MM.1S (cell line): Measurements from ENCODE around the gene CLEC7A.

ENCODE experiments used
- DNase-seq: peaks from one replicate; pipeline ENCODE4 v3.0.0-alpha.2; 2015
- H2AFZ ChIP-seq: fragments of 300-600 bp; sonication (generic); 2 replicates; pipeline ENCODE4 v1.6.0; 2016; ENCODE audit warnings: antibody characterized with exemption, low read length
- H3F3A ChIP-seq: fragments of 300-600 bp; sonication (generic); 2 replicates; pipeline ENCODE4 v1.6.1; 2016; ENCODE audit warnings: mild to moderate bottlenecking, antibody characterized with exemption, low read length, moderate library complexity, mixed read lengths; ENCODE audit not compliant: insufficient read depth
- H3K27ac ChIP-seq: fragments of 300-600 bp; sonication (generic); 2 replicates; pipeline ENCODE4 v1.5.1; 2016; ENCODE audit warnings: mild to moderate bottlenecking, low read length
- H3K27me3 ChIP-seq: fragments of 300-600 bp; sonication (generic); replicated peaks from 2 replicates; pipeline ENCODE4 v1.6.0; 2016; ENCODE audit warnings: low read length; ENCODE audit not compliant: insufficient read depth
- H3K36me3 ChIP-seq: fragments of 300-600 bp; sonication (generic); replicated peaks from 2 replicates; pipeline ENCODE4 v1.6.1; 2016; ENCODE audit warnings: mild to moderate bottlenecking, low read length, mixed read lengths; ENCODE audit not compliant: insufficient read depth
- H3K4me1 ChIP-seq: fragments of 300-600 bp; sonication (generic); 2 replicates; pipeline ENCODE4 v1.6.1; 2016; ENCODE audit warnings: low read length, mixed read lengths
- H3K4me2 ChIP-seq: fragments of 300-600 bp; sonication (generic); 2 replicates; pipeline ENCODE4 v1.6.0; 2016; ENCODE audit warnings: low read depth, low read length
- H3K4me3 ChIP-seq: fragments of 300-600 bp; sonication (generic); 2 replicates; pipeline ENCODE4 v1.5.1; 2016; ENCODE audit warnings: low read length, mixed read lengths
- H3K79me2 ChIP-seq: fragments of 300-600 bp; sonication (generic); 2 replicates; pipeline ENCODE4 v1.6.1; 2016; ENCODE audit warnings: mixed run types, low read length, mixed read lengths
- H3K9ac ChIP-seq: fragments of 300-600 bp; sonication (generic); 2 replicates; pipeline ENCODE4 v1.6.1; 2016; ENCODE audit warnings: low read length, mixed read lengths
- H3K9me2 ChIP-seq: fragments of 300-600 bp; sonication (generic); replicated peaks from 2 replicates; pipeline ENCODE4 v1.6.1; 2016; ENCODE audit warnings: mild to moderate bottlenecking, low read length, mixed read lengths; ENCODE audit not compliant: insufficient read depth
- H3K9me3 ChIP-seq: fragments of 300-600 bp; sonication (generic); replicated peaks from 2 replicates; pipeline ENCODE4 v1.6.1; 2016; ENCODE audit warnings: mild to moderate bottlenecking, low read length, mixed read lengths; ENCODE audit not compliant: insufficient read depth
- H4K20me1 ChIP-seq: fragments of 300-600 bp; sonication (generic); 2 replicates; pipeline ENCODE4 v1.6.1; 2016; ENCODE audit warnings: mild to moderate bottlenecking, low read length, moderate library complexity, mixed read lengths; ENCODE audit not compliant: insufficient read depth
- EZH2 ChIP-seq: fragments of 300-600 bp; sonication (generic); optimal IDR thresholded peaks from 2 replicates; pipeline ENCODE3; 2017; ENCODE audit warnings: low read depth, mild to moderate bottlenecking, antibody characterized with exemption, low read length, mixed read lengths
- EZH2phosphoT487 ChIP-seq: fragments of 300-600 bp; sonication (generic); IDR thresholded peaks from 2 replicates; pipeline ENCODE4 v1.6.1; 2018; ENCODE audit warnings: antibody characterized with exemption, low read length
- TF ChIP-seq, protein P1 (sequence below): fragments of 300-600 bp; sonication (generic); IDR thresholded peaks from 2 replicates; pipeline ENCODE4 v1.5.1; 2016; ENCODE audit warnings: antibody characterized with exemption, low read length, mixed read lengths

Gene CLEC7A

DNA sequence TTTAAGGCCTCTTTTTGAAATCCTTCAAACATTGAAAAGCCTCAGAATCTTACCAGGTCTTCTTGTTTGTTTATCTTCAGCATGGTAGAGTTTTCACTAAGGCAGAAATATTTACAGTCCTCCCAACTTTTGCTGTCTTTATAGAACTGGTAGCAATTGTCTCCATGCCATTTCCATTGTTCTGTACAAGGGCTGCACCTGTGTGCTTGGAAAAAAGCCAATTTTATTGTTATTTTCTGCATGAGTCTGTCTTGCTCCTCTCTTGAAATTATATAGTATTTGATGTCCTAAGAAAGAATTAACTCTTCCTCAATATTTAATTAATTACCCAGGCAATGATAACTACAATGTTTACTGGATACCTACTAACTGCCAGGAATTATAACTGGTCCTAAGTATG is 54.5 kb downstream of the CLEC7A start:
- Histone ChIP-seq H3K4me1 (peaks cover 9% of the 10 kb centered on the region), H3K9ac (no peak overlapping the region), H3K36me3 (no peaks in the 10 kb centered on the region), H3K9me2 (no peaks in the 10 kb centered on the region), H4K20me1 (no peaks in the 10 kb centered on the region), H3K27ac (no peak overlapping the region), H3F3A (no peaks in the 10 kb centered on the region), H3K27me3 (no peaks in the 10 kb centered on the region), H3K4me2 (no peak overlapping the region), H3K79me2 (no peaks in the 10 kb centered on the region), H3K4me3 (no peak overlapping the region), H3K9me3 (no peaks in the 10 kb centered on the region), H2AFZ (no peak overlapping the region)
- no peak for TF ChIP-seq EZH2phosphoT487
- no peak for TF ChIP-seq EZH2
- TF ChIP-seq, protein P1, sequence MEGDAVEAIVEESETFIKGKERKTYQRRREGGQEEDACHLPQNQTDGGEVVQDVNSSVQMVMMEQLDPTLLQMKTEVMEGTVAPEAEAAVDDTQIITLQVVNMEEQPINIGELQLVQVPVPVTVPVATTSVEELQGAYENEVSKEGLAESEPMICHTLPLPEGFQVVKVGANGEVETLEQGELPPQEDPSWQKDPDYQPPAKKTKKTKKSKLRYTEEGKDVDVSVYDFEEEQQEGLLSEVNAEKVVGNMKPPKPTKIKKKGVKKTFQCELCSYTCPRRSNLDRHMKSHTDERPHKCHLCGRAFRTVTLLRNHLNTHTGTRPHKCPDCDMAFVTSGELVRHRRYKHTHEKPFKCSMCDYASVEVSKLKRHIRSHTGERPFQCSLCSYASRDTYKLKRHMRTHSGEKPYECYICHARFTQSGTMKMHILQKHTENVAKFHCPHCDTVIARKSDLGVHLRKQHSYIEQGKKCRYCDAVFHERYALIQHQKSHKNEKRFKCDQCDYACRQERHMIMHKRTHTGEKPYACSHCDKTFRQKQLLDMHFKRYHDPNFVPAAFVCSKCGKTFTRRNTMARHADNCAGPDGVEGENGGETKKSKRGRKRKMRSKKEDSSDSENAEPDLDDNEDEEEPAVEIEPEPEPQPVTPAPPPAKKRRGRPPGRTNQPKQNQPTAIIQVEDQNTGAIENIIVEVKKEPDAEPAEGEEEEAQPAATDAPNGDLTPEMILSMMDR: no peak
- DNase-seq: no peak

DNA sequence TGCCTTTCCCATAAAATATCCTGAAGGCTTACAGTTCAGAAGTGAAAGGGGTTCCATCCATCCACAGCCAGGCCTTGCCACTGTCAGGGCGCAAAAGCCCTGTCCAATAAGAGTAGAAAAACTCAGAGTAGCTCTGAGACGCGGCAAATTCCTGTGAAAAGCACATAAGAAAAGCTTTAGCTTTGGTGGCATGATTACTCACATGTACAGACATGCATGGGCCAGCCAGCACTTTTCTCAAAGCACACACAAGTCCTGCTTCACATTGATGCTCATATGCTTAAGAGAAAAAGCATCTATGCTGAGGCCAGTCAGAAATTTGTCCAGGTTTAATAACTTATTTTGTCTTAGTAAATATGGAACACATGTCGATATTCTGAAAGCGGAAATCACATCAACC is 56.7 kb downstream of the CLEC7A start:
- Histone ChIP-seq H3K4me2 (no peak overlapping the region), H3K9ac (no peak overlapping the region), H3K4me1 (peaks cover 24% of the 10 kb centered on the region), H3K27ac (no peak overlapping the region), H3K36me3 (no peaks in the 10 kb centered on the region), H4K20me1 (no peaks in the 10 kb centered on the region), H3K79me2 (no peaks in the 10 kb centered on the region), H3K4me3 (no peak overlapping the region), H3K9me2 (no peaks in the 10 kb centered on the region), H3K9me3 (no peaks in the 10 kb centered on the region), H2AFZ (no peak overlapping the region), H3K27me3 (no peaks in the 10 kb centered on the region), H3F3A (no peaks in the 10 kb centered on the region)
- no peak for DNase-seq
- TF ChIP-seq, protein P1: no peak
- no peak for TF ChIP-seq EZH2

DNA sequence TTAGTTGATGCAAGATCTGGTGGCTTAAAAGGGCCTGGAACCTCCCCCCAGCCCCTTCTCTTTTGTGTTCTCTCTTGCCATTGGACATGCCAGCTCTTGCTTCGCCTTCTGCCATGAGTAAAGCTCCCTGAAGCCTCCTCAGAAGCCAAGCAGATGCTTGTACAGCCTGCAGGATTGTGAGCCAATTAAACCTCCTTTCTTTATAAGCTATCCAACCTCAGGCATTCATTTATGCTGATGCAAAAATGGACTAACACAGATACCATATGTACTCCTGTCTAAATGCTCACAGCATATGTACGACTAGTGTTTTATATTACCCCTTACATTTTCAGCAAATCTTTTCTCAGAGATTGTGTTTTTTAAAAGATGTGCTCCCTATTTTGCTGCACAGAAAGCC is 57.9 kb downstream of the CLEC7A start:
- Histone ChIP-seq H3K9ac (no peak overlapping the region), H3K9me3 (no peaks in the 10 kb centered on the region), H3K36me3 (no peaks in the 10 kb centered on the region), H4K20me1 (no peaks in the 10 kb centered on the region), H2AFZ (no peak overlapping the region), H3F3A (no peaks in the 10 kb centered on the region), H3K4me3 (no peak overlapping the region), H3K27ac (no peak overlapping the region), H3K9me2 (no peaks in the 10 kb centered on the region), H3K27me3 (no peaks in the 10 kb centered on the region), H3K4me2 (no peak overlapping the region), H3K79me2 (no peaks in the 10 kb centered on the region), H3K4me1 (peaks cover 29% of the 10 kb centered on the region)
- DNase-seq: no peak
- TF ChIP-seq EZH2phosphoT487: no peak

DNA sequence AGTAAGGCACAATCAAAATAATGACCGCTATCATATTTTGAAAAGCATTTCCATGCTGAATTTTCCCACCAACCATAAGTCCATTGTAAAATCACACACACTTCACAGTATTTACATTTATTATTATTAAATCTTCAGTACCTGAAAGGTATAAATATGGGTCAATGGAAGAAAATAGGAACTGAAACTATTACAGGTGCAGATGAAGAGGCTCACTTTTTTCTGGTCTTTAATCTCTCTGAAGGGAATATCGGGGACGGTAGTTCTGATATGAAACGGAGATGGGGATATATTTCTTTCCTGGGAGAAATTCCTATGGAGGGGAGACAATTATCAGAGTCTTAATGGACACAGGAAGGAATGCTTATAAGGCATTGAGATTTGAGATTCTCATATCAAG is 59.6 kb downstream of the CLEC7A start:
- H2AFZ ChIP-seq: no peak overlapping the region
- peak overlapping the region; percentile 22; the same call in 1 of the 2 replicates for H3K27ac ChIP-seq
- H4K20me1 ChIP-seq: no peaks in the 10 kb centered on the region
- DNase-seq: peak; percentile 52
- H3K4me1 ChIP-seq: peaks cover 40% of the 10 kb centered on the region
- no peaks in the 10 kb centered on the region for H3K27me3 ChIP-seq
- H3K4me3 ChIP-seq: peak overlapping the region; percentile 19
- peak overlapping the region; percentile 59 for H3K4me2 ChIP-seq
- H3K79me2 ChIP-seq: no peaks in the 10 kb centered on the region
- no peaks in the 10 kb centered on the region for H3K9me3 ChIP-seq
- H3K9me2 ChIP-seq: no peaks in the 10 kb centered on the region
- TF ChIP-seq, protein P1: no peak
- TF ChIP-seq EZH2phosphoT487 (no peak), EZH2 (no peak)
- no peak overlapping the region for H3K9ac ChIP-seq
- no peaks in the 10 kb centered on the region for H3K36me3 ChIP-seq
- H3F3A ChIP-seq: peaks cover under 1% of the 10 kb centered on the region; the same call in 1 of the 2 replicates
